K562 (cell line): ENCODE results near the gene CXCL14. TPM values are rescaled to one million over a fixed set of nuclear protein-coding genes. Genes with fewer than 3 reads are reported as not detected.

Experiments
- ATAC-seq: fragments of 200-7000 bp; cut with Tn5 transposase; 3 replicates; pipeline ENCODE4 v1.9.1; 2020; ENCODE audit warnings: moderate library complexity
- BruUV-seq: library from RNA; stranded (reverse); fragments of 400-500 nt; replicated peaks from 2 replicates; lab custom pipeline; 2021; lab: Mats Ljungman, UMichigan
- CTCF ChIA-PET: fragments of 300-600 bp; formaldehyde crosslinking; extraction: SDS; loops from one replicate; lab custom pipeline; 2021; ENCODE audit warnings: low intra/inter-chr PET ratio; lab: Yijun Ruan, JAX
- POLR2A ChIA-PET: fragments of 300-600, 350-650 bp; sonication (Branson Sonifier 250); formaldehyde crosslinking; extraction: SDS; loops from one replicate; lab custom pipeline; 2021; ENCODE audit warnings: antibody characterized with exemption, inconsistent platforms; lab: Yijun Ruan, JAX
- DNase-seq, 4 experiments: peaks; one replicate each; pipeline versions ENCODE4 v3.0.0 to v3.0.0-alpha.2; 2011 to 2018; ENCODE audit warnings: low spot score in 3 of 4, mixed read lengths in 3 of 4; ENCODE audit errors: extremely low read depth in 1 of 4
- FAIRE-seq: peaks from 2 replicates; lab custom pipeline; 2011; peaks lifted over from hg19 to GRCh38; lab: Jason Lieb, UNC
- H2AFZ ChIP-seq: 2 replicates; pipeline ENCODE4 v1.6.0; 2011; ENCODE audit warnings: low read depth, low read length, control low read depth, inconsistent platforms
- H3K27ac ChIP-seq: fragments of 200-600 bp; 3 replicates; pipeline ENCODE4 v1.8.0; 2011; ENCODE audit warnings: low read depth, mild to moderate bottlenecking, control low read depth, inconsistent platforms, low read length, moderate library complexity, mixed read lengths; ENCODE audit errors: extremely low read depth
- H3K27me3 ChIP-seq, 2 experiments: fragments of 300-600 bp in 1 of 2; 2 replicates in 1 of 2; 3 replicates in 1 of 2; pipeline versions ENCODE4 v1.6.0 to v1.8.0; 2011; ENCODE audit warnings: inconsistent platforms in 2 of 2, low read length in 2 of 2, mild to moderate bottlenecking in 1 of 2, mixed read lengths in 1 of 2, moderate library complexity in 1 of 2; ENCODE audit not compliant: control insufficient read depth in 2 of 2, insufficient read depth in 2 of 2
- H3K36me3 ChIP-seq: fragments of 300-600 bp; 3 replicates; pipeline ENCODE4 v1.8.0; 2011; ENCODE audit warnings: mild to moderate bottlenecking, low read length, inconsistent platforms; ENCODE audit not compliant: control insufficient read depth, insufficient read depth
- H3K4me1 ChIP-seq, 2 experiments: fragments of 200-600 bp in 1 of 2; replicated peaks in 1 of 2; 2 replicates in 1 of 2; 3 replicates in 1 of 2; pipeline versions ENCODE4 v1.5.1 to v1.8.0; 2011; ENCODE audit warnings: inconsistent platforms in 2 of 2, low read length in 2 of 2, mild to moderate bottlenecking in 1 of 2, mixed read lengths in 1 of 2, moderate library complexity in 1 of 2; ENCODE audit not compliant: control insufficient read depth in 2 of 2, insufficient read depth in 2 of 2
- H3K4me2 ChIP-seq: 2 replicates; pipeline ENCODE4 v1.6.1; 2011; ENCODE audit warnings: low read length, control low read depth, inconsistent platforms, mixed read lengths; ENCODE audit not compliant: insufficient read depth
- H3K4me3 ChIP-seq: fragments of 200-600 bp; sonication (generic), shearing (Covaris generic); 2 replicates; pipeline ENCODE4 v1.5.1; 2016; ENCODE audit warnings: control low read depth, inconsistent platforms
- H3K79me2 ChIP-seq: fragments of 200-600 bp; 3 replicates; pipeline ENCODE4 v1.8.0; 2011; ENCODE audit warnings: low read length, inconsistent platforms; ENCODE audit not compliant: control insufficient read depth, insufficient read depth
- H3K9ac ChIP-seq, 2 experiments: 2 replicates each; pipeline versions ENCODE4 v1.6.0 to v1.6.1; 2011; ENCODE audit warnings: low read depth in 2 of 2, low read length in 2 of 2, control low read depth in 1 of 2, inconsistent platforms in 1 of 2, mild to moderate bottlenecking in 1 of 2, mixed read lengths in 1 of 2; ENCODE audit not compliant: insufficient read depth in 1 of 2
- H3K9me1 ChIP-seq: one replicate; pipeline ENCODE4 v1.6.0; 2011; ENCODE audit warnings: inconsistent platforms, mild to moderate bottlenecking, low read length, moderate library complexity; ENCODE audit not compliant: control insufficient read depth, insufficient read depth
- H3K9me3 ChIP-seq: replicated peaks from 2 replicates; pipeline ENCODE4 v1.5.1; 2011; ENCODE audit warnings: low read depth, low read length, inconsistent platforms; ENCODE audit not compliant: control insufficient read depth, insufficient read depth
- H4K20me1 ChIP-seq: replicated peaks from 2 replicates; pipeline ENCODE4 v1.6.1; 2011; ENCODE audit warnings: low read length, inconsistent platforms, mixed read lengths; ENCODE audit not compliant: control insufficient read depth, insufficient read depth
- CXXC5 ChIP-seq: fragments of 250-450 bp; sonication (Bioruptor Pico); IDR thresholded peaks from 2 replicates; pipeline ENCODE4 v1.8.0; 2022; ENCODE audit warnings: inconsistent platforms, mild to moderate bottlenecking, moderate library complexity
- JUN ChIP-seq, 2 experiments: sonication (generic) in 1 of 2; formaldehyde crosslinking in 1 of 2; IDR thresholded peaks; 2 replicates each; pipeline versions ENCODE4 v1.6.1 to v1.8.0; 2012 to 2022; ENCODE audit warnings: borderline replicate concordance in 2 of 2, mild to moderate bottlenecking in 2 of 2, improper control_type of control experiment in 1 of 2, low read depth in 1 of 2, low read length in 1 of 2, missing genetic modification reagents in 1 of 2
- KLF13 ChIP-seq: fragments of 450-650 bp; IDR thresholded peaks from 2 replicates; pipeline ENCODE4 v1.6.1; 2016; ENCODE audit warnings: missing genetic modification characterization, low read depth, mild to moderate bottlenecking, missing compliant biosample characterization, moderate library complexity, borderline replicate concordance
- NFYB ChIP-seq: IDR thresholded peaks from 2 replicates; pipeline ENCODE4 v1.6.1; 2011; ENCODE audit warnings: mild to moderate bottlenecking, moderate library complexity; ENCODE audit not compliant: insufficient read length; ENCODE audit errors: extremely low read depth
- NUFIP1 ChIP-seq: fragments of 450-650 bp; IDR thresholded peaks from 2 replicates; pipeline ENCODE4 v1.6.1; 2018; ENCODE audit not compliant: partially characterized antibody
- POLR2AphosphoS2 ChIP-seq: IDR thresholded peaks from 2 replicates; pipeline ENCODE4 v1.6.1; 2012; ENCODE audit warnings: low read length, improper control_type of control experiment
- PPARD ChIP-seq: fragments of 250-450 bp; sonication (Bioruptor Pico); IDR thresholded peaks from 2 replicates; pipeline ENCODE4 v1.8.0; 2022; ENCODE audit warnings: inconsistent platforms, mild to moderate bottlenecking, moderate library complexity
- TGIF2 ChIP-seq: sonication (generic); formaldehyde crosslinking; IDR thresholded peaks from 2 replicates; pipeline ENCODE4 v1.8.1; 2022; ENCODE audit warnings: mild to moderate bottlenecking, missing genetic modification reagents, moderate library complexity
- ZKSCAN8 ChIP-seq: fragments of 200-800 bp; sonication (Bioruptor generic); IDR thresholded peaks from 2 replicates; pipeline ENCODE4 v1.6.1; 2016; ENCODE audit warnings: missing genetic modification characterization, missing compliant biosample characterization
- WGBS: fragments of 100-300 bp; shearing (Covaris generic); methylation state at CpG from one replicate; pipeline ENCODE4 v1.1.6; 2016; ENCODE audit warnings: low coverage, mixed read lengths; ENCODE audit not compliant: insufficient coverage; ENCODE audit errors: missing lambda C conversion rate; 5-methylcytosine and 5-hydroxymethylcytosine counted together
- in situ Hi-C: fragments of 300-500 bp; cut with MboI; formaldehyde crosslinking; loops from 4 replicates; pipeline ENCODE4 v1.15.0; 2018; ENCODE audit warnings: inconsistent platforms, mixed read lengths
- intact Hi-C: fragments of 100-400 bp; cut with micrococcal nuclease; formaldehyde crosslinking; loops from 2 replicates; pipeline ENCODE4 v1.14.2; 2022
- polyA plus RNA-seq, 8 experiments: library from polyadenylated mRNA; depleted of rRNA in 4 of 8; stranded (reverse) in 5 of 8; unstranded in 3 of 8; fragments of >200 nt; fragmentation: Nextera tagmentation in 2 of 8; fragmentation: Illumina TruSeq in 1 of 8; extraction: Ambion mirVana in 2 of 8; extraction: Trizol in 1 of 8; gene quantifications; 2 replicates each; pipeline versions ENCODE4 v1.2.1 to v1.2.3, GENCODE V29; 2011 to 2014; ENCODE audit warnings: inconsistent platforms in 1 of 8, missing spikeins in 1 of 8
- total RNA-seq, 7 experiments: library from RNA; depleted of rRNA in 6 of 7; stranded (reverse); fragments of >200 nt in 6 of 7; fragmentation: Illumina TruSeq in 2 of 7; extraction: Trizol in 2 of 7; gene quantifications; 2 replicates each; pipeline versions ENCODE4 v1.2.1 to v1.2.3, GENCODE V29; 2011 to 2021; ENCODE audit warnings: low replicate concordance in 1 of 7
- TF ChIP-seq, protein P1 (sequence below): sonication (generic); formaldehyde crosslinking; IDR thresholded peaks from 2 replicates; pipeline ENCODE4 v1.8.1; 2022; ENCODE audit warnings: missing genetic modification reagents
- TF ChIP-seq, protein P2 (sequence below), 3 experiments: fragments of 200-800 bp in 1 of 3; fragments of 250-450 bp in 1 of 3; fragments of 450-650 bp in 1 of 3; sonication (Bioruptor Pico) in 1 of 3; sonication (Bioruptor generic) in 1 of 3; formaldehyde crosslinking in 1 of 3; IDR thresholded peaks; 2 replicates each; pipeline versions ENCODE4 v1.6.1 to v1.8.0; 2016 to 2022; ENCODE audit warnings: mild to moderate bottlenecking in 2 of 3, missing genetic modification characterization in 2 of 3, missing compliant biosample characterization in 1 of 3, moderate library complexity in 1 of 3
- TF ChIP-seq, protein P3 (sequence below): fragments of 450-650 bp; IDR thresholded peaks from 2 replicates; pipeline ENCODE4 v1.6.1; 2014; ENCODE audit warnings: low read depth, mild to moderate bottlenecking, moderate library complexity, borderline replicate concordance
- TF ChIP-seq, protein P4 (sequence below): fragments of 250-450 bp; sonication (Bioruptor Pico); IDR thresholded peaks from 2 replicates; pipeline ENCODE4 v1.8.0; 2021; ENCODE audit warnings: moderate library complexity, mild to moderate bottlenecking, inconsistent platforms

CXCL14 gene
- total and polyA plus RNA-seq, 9 of the 15 experiments (the other 6 are each of a cell fraction or from before 2014, with no cell fraction given): not detected

DNA sequence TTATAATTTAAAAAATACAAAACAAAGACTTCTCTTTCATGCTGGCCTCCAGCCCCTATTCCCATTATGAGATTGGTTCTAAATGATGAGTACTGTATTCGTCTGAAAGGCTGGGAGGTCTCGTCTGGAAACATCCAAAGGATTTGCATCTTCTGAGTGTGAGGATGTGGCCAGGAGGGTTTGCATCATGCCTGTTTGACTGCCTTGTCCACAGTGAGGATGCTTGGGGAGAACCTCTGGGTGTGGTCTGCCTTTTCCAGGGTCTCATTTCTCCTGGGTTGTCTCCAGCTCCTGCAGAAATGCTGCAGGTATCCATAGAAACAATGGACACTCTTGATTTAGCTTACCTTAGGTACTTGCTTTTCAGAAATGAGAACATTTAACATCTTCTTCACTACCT lies 26.4 kb upstream of the CXCL14 start (continued):
- TF ChIP-seq, protein P1, sequence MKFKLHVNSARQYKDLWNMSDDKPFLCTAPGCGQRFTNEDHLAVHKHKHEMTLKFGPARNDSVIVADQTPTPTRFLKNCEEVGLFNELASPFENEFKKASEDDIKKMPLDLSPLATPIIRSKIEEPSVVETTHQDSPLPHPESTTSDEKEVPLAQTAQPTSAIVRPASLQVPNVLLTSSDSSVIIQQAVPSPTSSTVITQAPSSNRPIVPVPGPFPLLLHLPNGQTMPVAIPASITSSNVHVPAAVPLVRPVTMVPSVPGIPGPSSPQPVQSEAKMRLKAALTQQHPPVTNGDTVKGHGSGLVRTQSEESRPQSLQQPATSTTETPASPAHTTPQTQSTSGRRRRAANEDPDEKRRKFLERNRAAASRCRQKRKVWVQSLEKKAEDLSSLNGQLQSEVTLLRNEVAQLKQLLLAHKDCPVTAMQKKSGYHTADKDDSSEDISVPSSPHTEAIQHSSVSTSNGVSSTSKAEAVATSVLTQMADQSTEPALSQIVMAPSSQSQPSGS (CRISPR knock-in tag): no peak
- TF ChIP-seq, protein P2, sequence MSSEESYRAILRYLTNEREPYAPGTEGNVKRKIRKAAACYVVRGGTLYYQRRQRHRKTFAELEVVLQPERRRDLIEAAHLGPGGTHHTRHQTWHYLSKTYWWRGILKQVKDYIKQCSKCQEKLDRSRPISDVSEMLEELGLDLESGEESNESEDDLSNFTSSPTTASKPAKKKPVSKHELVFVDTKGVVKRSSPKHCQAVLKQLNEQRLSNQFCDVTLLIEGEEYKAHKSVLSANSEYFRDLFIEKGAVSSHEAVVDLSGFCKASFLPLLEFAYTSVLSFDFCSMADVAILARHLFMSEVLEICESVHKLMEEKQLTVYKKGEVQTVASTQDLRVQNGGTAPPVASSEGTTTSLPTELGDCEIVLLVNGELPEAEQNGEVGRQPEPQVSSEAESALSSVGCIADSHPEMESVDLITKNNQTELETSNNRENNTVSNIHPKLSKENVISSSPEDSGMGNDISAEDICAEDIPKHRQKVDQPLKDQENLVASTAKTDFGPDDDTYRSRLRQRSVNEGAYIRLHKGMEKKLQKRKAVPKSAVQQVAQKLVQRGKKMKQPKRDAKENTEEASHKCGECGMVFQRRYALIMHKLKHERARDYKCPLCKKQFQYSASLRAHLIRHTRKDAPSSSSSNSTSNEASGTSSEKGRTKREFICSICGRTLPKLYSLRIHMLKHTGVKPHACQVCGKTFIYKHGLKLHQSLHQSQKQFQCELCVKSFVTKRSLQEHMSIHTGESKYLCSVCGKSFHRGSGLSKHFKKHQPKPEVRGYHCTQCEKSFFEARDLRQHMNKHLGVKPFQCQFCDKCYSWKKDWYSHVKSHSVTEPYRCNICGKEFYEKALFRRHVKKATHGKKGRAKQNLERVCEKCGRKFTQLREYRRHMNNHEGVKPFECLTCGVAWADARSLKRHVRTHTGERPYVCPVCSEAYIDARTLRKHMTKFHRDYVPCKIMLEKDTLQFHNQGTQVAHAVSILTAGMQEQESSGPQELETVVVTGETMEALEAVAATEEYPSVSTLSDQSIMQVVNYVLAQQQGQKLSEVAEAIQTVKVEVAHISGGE (CRISPR knock-in tag; IDR thresholded peaks at IDR 0.05): no peak
- TF ChIP-seq JUN (IDR thresholded peaks at IDR 0.05; ENCODE audit: borderline replicate concordance, low read depth, low read length): no peak
- no peak for TF ChIP-seq JUN (CRISPR knock-in tag; IDR thresholded peaks at IDR 0.05; ENCODE audit: borderline replicate concordance)
- TF ChIP-seq ZKSCAN8 (CRISPR knock-in tag): no peak

DNA sequence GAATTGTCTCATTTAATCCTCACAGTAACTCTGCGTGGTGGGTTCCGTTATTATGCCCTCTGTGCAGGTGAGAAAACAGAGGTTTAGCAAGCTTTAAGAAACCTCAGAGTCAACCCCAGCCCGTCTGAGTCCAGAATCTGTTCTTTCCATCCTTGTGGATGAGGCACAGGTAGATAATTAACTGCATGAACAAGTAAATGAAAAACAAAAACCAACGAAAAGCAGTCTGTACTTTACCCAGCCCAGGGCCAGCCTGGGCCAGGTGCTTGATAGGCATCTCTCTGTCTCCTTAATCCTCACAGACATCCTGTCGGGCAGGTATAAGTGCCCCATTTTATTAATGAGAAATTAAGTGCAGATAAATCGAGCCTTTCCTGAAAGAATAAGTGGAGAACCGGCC lies 25.3 kb upstream of the CXCL14 start:
- Histone ChIP-seq H3K36me3 (no peaks in the 10 kb centered on the region), H3K4me2 (no peak overlapping the region), H3K4me1 (peaks cover 0 to 5% of the 10 kb centered on the region in 2 experiments; a peak in 2 of 5 replicates), H3K79me2 (no peaks in the 10 kb centered on the region), H4K20me1 (no peaks in the 10 kb centered on the region), H3K27me3 (no peaks in the 10 kb centered on the region; a peak in 1 of 5 replicates), H3K4me3 (no peak overlapping the region), H3K9ac (no peak overlapping the region), H2AFZ (no peak overlapping the region), H3K27ac (no peak overlapping the region), H3K9me1 (no peaks in the 10 kb centered on the region), H3K9me3 (no peaks in the 10 kb centered on the region)
- DNase-seq (no peak), FAIRE-seq (no peak), ATAC-seq (no peak)
- in situ Hi-C loops: no loop called here
- no TSS peak for BruUV-seq
- ChIA-PET POLR2A (no interaction called here), CTCF (no interaction called here)
- 5% methylated on average over 7 of the region's 7 CpGs for WGBS
- intact Hi-C loops: no loop called here
- TF ChIP-seq TGIF2 (CRISPR knock-in tag) (no peak), NFYB (no peak), NUFIP1 (no peak), KLF13 (no peak), PPARD (CRISPR knock-in tag) (no peak), CXXC5 (CRISPR knock-in tag) (no peak), POLR2AphosphoS2 (no peak)
- TF ChIP-seq, protein P3, sequence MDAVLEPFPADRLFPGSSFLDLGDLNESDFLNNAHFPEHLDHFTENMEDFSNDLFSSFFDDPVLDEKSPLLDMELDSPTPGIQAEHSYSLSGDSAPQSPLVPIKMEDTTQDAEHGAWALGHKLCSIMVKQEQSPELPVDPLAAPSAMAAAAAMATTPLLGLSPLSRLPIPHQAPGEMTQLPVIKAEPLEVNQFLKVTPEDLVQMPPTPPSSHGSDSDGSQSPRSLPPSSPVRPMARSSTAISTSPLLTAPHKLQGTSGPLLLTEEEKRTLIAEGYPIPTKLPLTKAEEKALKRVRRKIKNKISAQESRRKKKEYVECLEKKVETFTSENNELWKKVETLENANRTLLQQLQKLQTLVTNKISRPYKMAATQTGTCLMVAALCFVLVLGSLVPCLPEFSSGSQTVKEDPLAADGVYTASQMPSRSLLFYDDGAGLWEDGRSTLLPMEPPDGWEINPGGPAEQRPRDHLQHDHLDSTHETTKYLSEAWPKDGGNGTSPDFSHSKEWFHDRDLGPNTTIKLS: no peak
- TF ChIP-seq, protein P4, sequence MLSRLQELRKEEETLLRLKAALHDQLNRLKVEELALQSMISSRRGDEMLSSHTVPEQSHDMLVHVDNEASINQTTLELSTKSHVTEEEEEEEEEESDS (CRISPR knock-in tag): no peak
